Astrocyte (in vitro differentiated cells and primary cell): Measurements from ENCODE around the gene SOX1. TPM values are rescaled to one million over a fixed set of nuclear protein-coding genes. Genes with fewer than 3 reads are reported as not detected.

ENCODE experiments used
- DNase-seq: peaks from one replicate; pipeline ENCODE4 v3.0.0-alpha.2; 2010; ENCODE audit warnings: low read depth
- FAIRE-seq: peaks from 2 replicates; lab custom pipeline; 2011; peaks lifted over from hg19 to GRCh38; lab: Jason Lieb, UNC
- H2AFZ ChIP-seq: 2 replicates; pipeline ENCODE4 v1.6.0; 2012; ENCODE audit warnings: low read depth, low read length, inconsistent platforms
- H3K27ac ChIP-seq: 2 replicates; pipeline ENCODE4 v1.5.1; 2011; ENCODE audit warnings: low read depth, low read length, inconsistent platforms
- H3K27me3 ChIP-seq: 2 replicates; pipeline ENCODE4 v1.6.0; 2011; ENCODE audit warnings: low read length, inconsistent platforms; ENCODE audit not compliant: insufficient read depth
- H3K36me3 ChIP-seq: 2 replicates; pipeline ENCODE4 v1.5.1; 2011; ENCODE audit warnings: low read length, inconsistent platforms; ENCODE audit not compliant: insufficient read depth
- H3K4me1 ChIP-seq: 2 replicates; pipeline ENCODE4 v1.5.1; 2011; ENCODE audit warnings: low read length, inconsistent platforms; ENCODE audit not compliant: insufficient read depth
- H3K4me2 ChIP-seq: 2 replicates; pipeline ENCODE4 v1.6.0; 2012; ENCODE audit warnings: low read length, inconsistent platforms
- H3K4me3 ChIP-seq: 2 replicates; pipeline ENCODE4 v1.5.1; 2011; ENCODE audit warnings: low read depth, mild to moderate bottlenecking, low read length, inconsistent platforms; ENCODE audit not compliant: insufficient read depth
- H3K79me2 ChIP-seq: 2 replicates; pipeline ENCODE4 v1.6.0; 2012; ENCODE audit warnings: mild to moderate bottlenecking, low read length, inconsistent platforms; ENCODE audit not compliant: insufficient read depth
- H3K9ac ChIP-seq: 2 replicates; pipeline ENCODE4 v1.6.0; 2012; ENCODE audit warnings: mild to moderate bottlenecking, low read length, inconsistent platforms
- H3K9me3 ChIP-seq: 2 replicates; pipeline ENCODE4 v1.5.1; 2012; ENCODE audit warnings: low read depth, mild to moderate bottlenecking, low read length, inconsistent platforms; ENCODE audit not compliant: insufficient read depth
- H4K20me1 ChIP-seq: 2 replicates; pipeline ENCODE4 v1.6.0; 2012; ENCODE audit warnings: low read length, inconsistent platforms; ENCODE audit not compliant: insufficient read depth
- H3K27ac Mint-ChIP-seq: one replicate; pipeline ENCODE4 v1.8.0; 2021; ENCODE audit warnings: mild to moderate bottlenecking, mixed read lengths; ENCODE audit not compliant: unreplicated experiment
- H3K27me3 Mint-ChIP-seq: one replicate; pipeline ENCODE4 v1.8.0; 2021; ENCODE audit warnings: low read depth, mixed read lengths; ENCODE audit not compliant: unreplicated experiment
- H3K36me3 Mint-ChIP-seq: one replicate; pipeline ENCODE4 v1.8.0; 2021; ENCODE audit warnings: low read depth, mixed read lengths; ENCODE audit not compliant: unreplicated experiment
- H3K4me1 Mint-ChIP-seq: one replicate; pipeline ENCODE4 v1.8.0; 2021; ENCODE audit warnings: low read depth, mixed read lengths; ENCODE audit not compliant: unreplicated experiment
- H3K4me3 Mint-ChIP-seq: one replicate; pipeline ENCODE4 v1.8.0; 2021; ENCODE audit warnings: mild to moderate bottlenecking, moderate library complexity, mixed read lengths; ENCODE audit not compliant: unreplicated experiment
- H3K9me3 Mint-ChIP-seq: one replicate; pipeline ENCODE4 v1.8.0; 2021; ENCODE audit warnings: mild to moderate bottlenecking, mixed read lengths; ENCODE audit not compliant: unreplicated experiment
- CTCF ChIP-seq: IDR thresholded peaks from 2 replicates; pipeline ENCODE4 v1.5.1; 2011; ENCODE audit warnings: low read depth, mild to moderate bottlenecking, inconsistent platforms, low read length, moderate library complexity; ENCODE audit not compliant: insufficient read depth
- EZH2 ChIP-seq: IDR thresholded peaks from 2 replicates; pipeline ENCODE4 v1.6.1; 2012; ENCODE audit warnings: mild to moderate bottlenecking, low read length, inconsistent platforms; ENCODE audit not compliant: insufficient read depth
- total RNA-seq: library from RNA; stranded (reverse); gene quantifications from 2 replicates; pipeline ENCODE4 v1.2.1, GENCODE V29; 2021

Gene SOX1
- total RNA-seq, 1 donor from 2014 or later = not detected

- Histone ChIP-seq H3K27ac (no peak overlapping the region), H2AFZ (no peak overlapping the region), H3K4me2 (peak overlapping the region; percentile 8), H3K9me3 (no peaks in the 10 kb centered on the region), H3K27me3 (peaks cover 59% of the 10 kb centered on the region), H3K4me1 (no peaks in the 10 kb centered on the region), H4K20me1 (no peaks in the 10 kb centered on the region), H3K36me3 (no peaks in the 10 kb centered on the region), H3K9ac (no peak overlapping the region), H3K79me2 (no peaks in the 10 kb centered on the region), H3K4me3 (no peak overlapping the region)
- Mint-ChIP-seq H3K9me3 (peaks cover 23% of the 10 kb centered on the region), H3K36me3 (no peaks in the 10 kb centered on the region), H3K4me3 (no peak overlapping the region), H3K27me3 (peaks cover 76% of the 10 kb centered on the region), H3K4me1 (no peaks in the 10 kb centered on the region), H3K27ac (peak overlapping the region; percentile 53)
- no peak for DNase-seq
- FAIRE-seq = no peak
- TF ChIP-seq EZH2 = peak; percentile 27
- TF ChIP-seq CTCF = no peak
These were observed 10.6 kb upstream of the SOX1 start for GRCh38 chr13:112056284-112056727.

GRCh38 chr13:112056739-112057438, 10.1 kb upstream of the SOX1 start:
- Histone ChIP-seq H3K79me2 (no peaks in the 10 kb centered on the region), H3K4me3 (no peak overlapping the region), H3K4me2 (peak overlapping the region; percentile 8), H3K27ac (no peak overlapping the region), H3K9me3 (no peaks in the 10 kb centered on the region), H3K9ac (no peak overlapping the region), H3K27me3 (peaks cover 62% of the 10 kb centered on the region), H2AFZ (no peak overlapping the region), H4K20me1 (no peaks in the 10 kb centered on the region), H3K36me3 (no peaks in the 10 kb centered on the region), H3K4me1 (no peaks in the 10 kb centered on the region)
- no peaks in the 10 kb centered on the region for H3K4me1 Mint-ChIP-seq
- TF ChIP-seq CTCF (no peak), EZH2 (peak; percentile 48)
- H3K27ac Mint-ChIP-seq = peak overlapping the region; percentile 53
- peaks cover 72% of the 10 kb centered on the region for H3K27me3 Mint-ChIP-seq
- FAIRE-seq (no peak), DNase-seq (no peak)
- H3K4me3 Mint-ChIP-seq = no peak overlapping the region
- peaks cover 24% of the 10 kb centered on the region for H3K9me3 Mint-ChIP-seq
- no peaks in the 10 kb centered on the region for H3K36me3 Mint-ChIP-seq

- H3K36me3 Mint-ChIP-seq = no peaks in the 10 kb centered on the region
- TF ChIP-seq CTCF = no peak
- no peak for TF ChIP-seq EZH2
- FAIRE-seq = no peak
- H3K9me3 Mint-ChIP-seq = peaks cover 26% of the 10 kb centered on the region
- no peak overlapping the region for H3K27ac ChIP-seq
- H3K27ac Mint-ChIP-seq = no peak overlapping the region
- no peaks in the 10 kb centered on the region for H3K9me3 ChIP-seq
- H2AFZ ChIP-seq = no peak overlapping the region
- no peaks in the 10 kb centered on the region for H4K20me1 ChIP-seq
- DNase-seq = no peak
- no peak overlapping the region for H3K4me3 Mint-ChIP-seq
- H3K4me2 ChIP-seq = no peak overlapping the region
- H3K27me3 ChIP-seq = peaks cover 67% of the 10 kb centered on the region
- H3K4me1 Mint-ChIP-seq = no peaks in the 10 kb centered on the region
- H3K4me1 ChIP-seq = no peaks in the 10 kb centered on the region
- no peaks in the 10 kb centered on the region for H3K79me2 ChIP-seq
- no peak overlapping the region for H3K4me3 ChIP-seq
- H3K27me3 Mint-ChIP-seq = peaks cover 72% of the 10 kb centered on the region
- no peaks in the 10 kb centered on the region for H3K36me3 ChIP-seq
- no peak overlapping the region for H3K9ac ChIP-seq
These were observed 9.6 kb upstream of the SOX1 start for GRCh38 chr13:112057439-112057735.
